IPS-18c (cell line): ENCODE data around the gene ACTR1A.

Source experiments
- H3K4me3 ChIP-seq: 2 replicates; pipeline ENCODE4 v1.7.0; 2013; ENCODE audit warnings: low read depth, mild to moderate bottlenecking, low read length, moderate library complexity; ENCODE audit not compliant: insufficient read depth
- H3K9me3 ChIP-seq: one replicate; pipeline ENCODE4 v1.6.1; 2013; ENCODE audit warnings: mild to moderate bottlenecking, low read length, moderate library complexity; ENCODE audit not compliant: control insufficient read depth, insufficient read depth

The ACTR1A gene

GRCh38 chr10:102523250-102524029, 20.9 kb upstream of the ACTR1A start:
- no peaks in the 10 kb centered on the region for H3K9me3 ChIP-seq
- H3K4me3 ChIP-seq, result no peak overlapping the region

DNA sequence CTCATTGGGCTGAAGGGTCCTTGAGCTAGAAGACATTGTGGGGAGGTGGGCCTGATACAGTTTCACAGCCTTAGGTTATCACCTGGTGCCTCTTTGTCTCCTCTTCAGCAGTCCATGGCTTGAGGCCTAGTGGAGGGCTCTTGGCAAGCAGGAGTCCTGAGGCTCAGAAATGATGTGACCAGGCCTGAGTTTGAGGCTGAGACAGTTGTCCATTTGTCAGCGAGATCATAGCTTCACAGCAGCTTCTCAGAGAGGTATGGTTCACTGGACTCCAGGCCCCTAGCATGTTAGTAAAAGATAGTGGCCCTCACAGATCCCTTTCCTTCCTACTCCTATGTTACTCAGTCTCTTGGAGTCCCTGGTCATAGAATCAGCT, 20.4 kb upstream of the ACTR1A start:
- Histone ChIP-seq H3K9me3 (no peaks in the 10 kb centered on the region), H3K4me3 (no peak overlapping the region)

DNA sequence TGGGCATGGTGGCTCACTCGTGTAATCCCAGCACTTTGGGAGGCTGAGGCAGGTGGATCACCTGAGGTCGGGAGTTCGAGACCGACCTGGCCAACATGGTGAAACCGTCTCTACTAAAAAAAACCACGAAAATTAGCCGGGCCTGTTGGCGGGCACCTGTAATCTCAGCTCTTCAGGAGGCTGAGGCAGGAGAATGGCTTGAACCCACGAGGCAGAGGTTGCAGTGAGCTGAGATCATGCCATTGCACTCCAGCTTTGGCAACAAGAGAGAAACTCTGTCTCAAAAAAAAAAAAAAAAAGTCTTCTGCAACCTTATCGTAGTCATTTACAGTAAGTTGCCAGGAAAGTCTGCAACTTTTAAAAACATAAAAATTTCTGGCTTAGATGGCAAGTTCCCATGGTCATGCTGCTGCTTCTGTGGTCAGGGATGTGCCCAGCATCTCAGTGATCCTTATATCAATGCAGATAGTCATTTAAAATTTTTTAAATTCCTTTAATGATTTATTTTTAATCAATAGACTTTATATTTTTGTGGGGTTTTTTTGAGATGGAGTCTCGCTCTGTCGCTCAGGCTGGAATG, 16.8 kb upstream of the ACTR1A start:
- no peaks in the 10 kb centered on the region for H3K9me3 ChIP-seq
- H3K4me3 ChIP-seq, result no peak overlapping the region

GRCh38 chr10:102517553-102517952, 15.0 kb upstream of the ACTR1A start:
- H3K4me3 ChIP-seq, result no peak overlapping the region
- H3K9me3 ChIP-seq, result no peaks in the 10 kb centered on the region

DNA sequence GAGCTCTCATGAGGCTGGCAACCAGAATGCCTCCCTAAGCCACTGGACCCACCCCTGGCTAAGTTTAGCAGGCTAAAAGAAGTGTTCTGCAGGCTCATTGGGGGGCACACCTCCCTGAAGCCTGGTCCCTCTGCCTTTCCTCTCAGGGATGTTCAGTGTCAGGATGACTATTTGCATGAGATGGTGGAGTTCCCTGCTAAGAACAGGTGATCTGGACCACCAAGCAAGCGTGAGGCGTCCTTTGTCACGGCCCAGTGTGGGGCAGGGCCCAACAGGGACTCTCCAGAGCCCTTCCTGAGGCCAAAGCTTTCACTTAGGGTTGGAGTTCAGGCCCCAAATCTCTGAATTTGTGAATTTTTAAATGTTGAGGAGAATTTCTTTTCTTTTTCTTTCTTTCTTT, 13.2 kb upstream of the ACTR1A start:
- Histone ChIP-seq H3K9me3 (no peaks in the 10 kb centered on the region), H3K4me3 (no peak overlapping the region)

DNA sequence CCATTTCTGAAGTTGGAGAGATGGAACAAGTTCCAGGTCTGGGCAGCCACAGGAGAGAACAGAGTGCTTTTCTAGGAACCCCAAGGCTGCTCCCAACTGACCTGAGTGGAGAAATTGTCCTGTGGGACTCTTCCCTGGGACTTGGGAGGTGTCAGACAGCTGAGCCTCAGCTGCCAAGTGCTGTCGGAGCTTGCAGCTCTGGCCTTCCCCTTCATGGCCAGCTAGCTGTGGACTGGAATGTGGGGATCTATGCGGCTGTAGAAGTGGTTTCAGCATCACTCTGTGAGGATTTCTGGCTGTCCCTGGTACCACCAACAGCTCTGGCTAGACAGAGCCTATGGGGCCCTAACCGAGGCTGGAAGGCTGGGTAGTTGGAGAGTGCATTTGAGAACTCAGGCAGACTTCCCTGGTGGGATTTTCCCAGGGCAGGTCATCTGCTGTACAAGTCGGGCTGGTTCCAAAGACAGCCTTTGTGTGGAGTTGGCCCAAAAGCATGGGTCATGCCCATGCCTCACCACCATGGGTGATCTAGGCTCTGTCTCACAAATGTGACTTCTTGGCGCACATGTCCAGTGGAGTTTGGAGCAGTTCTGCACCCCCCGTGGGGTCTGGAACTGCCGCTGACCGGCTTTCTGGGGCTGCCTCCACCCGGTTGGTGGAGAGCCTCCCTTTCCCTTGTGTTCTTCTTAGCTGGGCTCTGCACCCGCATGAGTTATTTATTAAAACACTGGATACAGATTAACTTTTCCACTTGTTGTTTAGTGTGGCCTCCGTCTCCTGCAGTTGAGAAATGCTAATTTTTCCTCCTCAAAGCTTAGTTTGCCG, 12.2 kb upstream of the ACTR1A start:
- Histone ChIP-seq H3K9me3 (no peaks in the 10 kb centered on the region), H3K4me3 (no peak overlapping the region)

DNA sequence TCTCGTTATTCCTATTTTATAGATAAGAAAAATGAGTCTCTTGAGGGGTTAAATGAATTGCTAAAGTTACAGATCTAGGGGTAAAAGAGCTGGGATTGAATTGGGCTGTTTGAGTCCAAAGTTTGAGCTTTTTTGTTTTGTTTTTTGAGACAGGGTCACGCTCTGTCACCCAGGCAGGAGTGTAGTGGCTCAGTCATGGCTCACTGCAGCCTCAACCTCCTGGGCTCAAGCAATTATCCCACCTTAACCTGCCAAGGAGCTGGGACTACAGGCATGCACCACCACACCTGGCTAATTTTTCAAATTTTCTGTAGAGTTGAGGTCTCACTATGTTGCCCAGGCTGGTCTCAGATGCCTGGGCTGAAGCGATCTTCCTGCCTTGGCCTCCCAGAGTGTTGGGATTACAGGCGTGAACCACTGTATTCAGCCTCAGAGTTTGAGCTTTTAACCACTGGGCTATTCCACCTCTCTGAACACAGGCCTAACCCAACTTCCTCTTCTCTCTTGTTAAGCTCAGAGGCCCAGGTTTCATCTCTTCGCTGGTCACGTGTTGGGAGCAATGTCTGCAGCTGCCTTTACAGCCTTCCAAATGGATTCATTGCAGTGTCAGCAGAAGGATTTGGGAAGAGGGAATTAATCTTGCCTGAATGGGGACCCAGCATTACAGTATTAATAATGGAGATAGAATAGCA, 9.2 kb upstream of the ACTR1A start:
- Histone ChIP-seq H3K9me3 (no peaks in the 10 kb centered on the region), H3K4me3 (no peak overlapping the region)

GRCh38 chr10:102509387-102509786, 6.9 kb upstream of the ACTR1A start:
- no peaks in the 10 kb centered on the region for H3K9me3 ChIP-seq
- H3K4me3 ChIP-seq, result no peak overlapping the region

DNA sequence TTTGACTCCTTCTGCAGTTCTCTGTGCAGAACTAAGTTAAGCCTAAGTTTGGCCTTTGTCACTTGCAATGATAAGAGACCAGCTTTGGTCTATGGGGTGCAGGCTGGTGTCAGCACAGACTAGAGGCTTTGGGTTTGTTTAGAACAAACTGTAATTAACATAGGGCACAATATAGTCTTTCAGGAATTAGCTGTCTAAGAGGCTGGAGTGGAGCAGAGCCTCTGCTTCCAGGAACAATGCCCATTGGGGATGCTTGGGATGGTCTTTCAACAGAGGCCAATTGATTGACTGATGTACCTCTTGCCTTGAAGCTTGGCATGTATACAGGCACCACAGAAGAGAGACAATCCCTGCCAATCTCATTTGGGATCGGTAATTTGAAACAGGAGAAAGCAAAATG, 6.0 kb upstream of the ACTR1A start:
- Histone ChIP-seq H3K4me3 (no peak overlapping the region), H3K9me3 (no peaks in the 10 kb centered on the region)

DNA sequence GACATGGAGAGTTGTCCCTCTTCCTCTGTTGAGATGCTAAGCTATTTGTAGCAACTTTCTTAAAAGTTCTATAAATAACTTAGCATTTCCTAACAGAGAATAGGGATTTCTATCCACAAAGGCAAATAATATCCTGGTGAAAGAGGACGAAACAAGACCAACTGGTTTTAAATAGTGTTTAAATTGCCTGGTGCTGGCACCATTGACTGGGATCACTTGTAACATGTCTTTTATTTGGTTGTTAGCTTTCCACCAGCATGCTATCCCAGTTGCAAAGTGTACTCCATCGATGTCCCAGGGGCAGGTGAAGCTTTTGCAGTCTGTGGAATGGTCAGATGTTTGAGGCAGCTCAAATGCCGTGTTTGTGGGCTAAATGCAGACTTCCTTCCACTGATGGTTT, 5.0 kb upstream of the ACTR1A start:
- Histone ChIP-seq H3K4me3 (no peak overlapping the region), H3K9me3 (no peaks in the 10 kb centered on the region)

- Histone ChIP-seq H3K9me3 (no peaks in the 10 kb centered on the region), H3K4me3 (peak overlapping the region; percentile 56; the same call in 1 of the 2 replicates)
Observed at GRCh38 chr10:102505462-102506115, 3.1 kb upstream of the ACTR1A start.

GRCh38 chr10:102504976-102505300, 2.4 kb upstream of the ACTR1A start:
- H3K4me3 ChIP-seq, result peak overlapping the region; percentile 56

DNA sequence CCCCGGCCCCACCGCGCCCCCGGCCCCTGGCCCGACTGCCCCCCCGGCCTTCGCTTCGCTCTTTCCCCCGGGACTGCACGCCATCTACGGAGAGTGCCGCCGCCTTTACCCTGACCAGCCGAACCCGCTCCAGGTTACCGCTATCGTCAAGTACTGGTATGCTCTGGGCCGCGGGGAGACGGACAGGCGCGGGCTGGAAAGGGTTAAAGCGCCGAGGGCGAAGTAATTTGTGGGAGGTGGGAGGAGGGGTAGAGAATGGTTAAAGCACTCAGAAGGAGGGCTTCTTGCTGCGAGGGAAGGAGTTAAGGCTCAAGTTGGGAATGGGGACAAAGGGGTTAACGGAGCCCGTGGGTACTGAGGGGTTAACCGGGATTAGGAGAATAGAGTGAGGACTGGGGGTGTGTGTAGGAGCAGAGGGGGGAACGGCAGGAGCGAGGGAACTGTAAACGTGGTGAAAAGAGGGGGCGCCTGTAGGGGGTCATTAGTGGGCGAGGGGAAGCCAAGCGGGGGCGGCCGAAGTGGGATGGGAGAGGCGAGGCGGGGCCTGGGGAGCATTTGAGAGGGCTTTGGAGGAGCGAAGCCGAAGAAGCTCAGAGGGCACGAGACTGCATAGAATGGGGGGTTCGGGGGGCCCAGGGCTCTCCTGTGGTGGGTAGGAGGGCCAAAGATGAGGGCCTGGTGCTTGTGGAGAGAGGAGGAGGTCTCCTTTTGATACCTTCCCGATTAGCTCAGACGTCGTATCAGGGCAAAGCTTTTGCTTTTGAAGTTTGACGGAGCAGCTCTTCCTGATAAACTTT, 1.9 kb upstream of the ACTR1A start:
- Histone ChIP-seq H3K4me3 (peak overlapping the region; percentile 56), H3K9me3 (no peaks in the 10 kb centered on the region)

More at GRCh38 chr10:102504976-102505300, 2.4 kb upstream of the ACTR1A start:
- no peaks in the 10 kb centered on the region for H3K9me3 ChIP-seq

DNA sequence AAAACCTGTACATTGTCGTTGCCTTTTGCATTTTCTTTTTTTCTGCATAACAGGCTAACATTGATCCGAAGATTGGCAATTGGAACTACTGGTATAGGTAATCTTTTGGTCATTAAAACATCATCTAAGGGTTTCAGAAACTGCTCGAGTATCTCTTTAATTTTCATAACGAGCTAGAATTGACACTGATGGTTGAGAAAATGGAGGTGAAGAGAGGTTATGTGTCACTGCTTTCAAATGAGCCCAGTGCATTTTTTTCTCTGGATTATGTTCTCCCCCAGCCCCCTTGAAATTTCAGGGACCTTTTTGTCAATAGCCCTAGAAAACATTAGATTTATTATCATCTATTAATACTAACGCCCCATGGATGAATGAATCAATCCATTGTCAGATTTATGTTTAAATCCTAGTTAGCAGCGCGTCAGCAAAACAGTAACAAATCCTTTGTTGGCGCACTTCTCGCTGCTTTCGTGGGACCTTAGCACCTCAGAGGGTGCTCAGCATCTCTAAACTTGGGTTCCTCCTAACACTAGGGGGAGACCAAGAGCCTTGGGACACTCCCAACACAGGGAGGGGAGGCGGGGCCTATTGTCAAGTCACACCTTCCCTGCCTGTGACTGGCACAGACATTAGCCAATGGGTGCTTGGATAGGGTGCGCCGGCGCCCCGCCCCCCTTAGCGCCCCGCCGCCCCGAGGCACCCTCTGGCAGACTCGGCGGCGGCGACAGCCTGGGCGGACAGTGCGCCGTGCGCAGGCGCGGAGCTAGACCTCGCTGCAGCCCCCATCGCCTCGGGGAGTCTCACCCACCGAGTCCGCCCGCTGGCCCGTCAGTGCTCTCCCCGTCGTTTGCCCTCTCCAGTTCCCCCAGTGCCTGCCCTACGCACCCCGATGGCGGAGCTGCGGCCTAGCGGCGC, 1.0 kb upstream of the ACTR1A start, which contains the start of gene SUFU:
TSS of gene SUFU (plus strand) at position 709 of the 915 bp plus-strand sequence. CDS start at position 890, 181 bp downstream.
- peak within 1 kb of the TSS; percentile 56 for H3K4me3 ChIP-seq

GRCh38 chr10:102502029-102502336, 529 bp downstream of the ACTR1A start:
- no peaks in the 10 kb centered on the region for H3K9me3 ChIP-seq
- peak overlapping the region; percentile 80 for H3K4me3 ChIP-seq

More for the DNA sequence above, 1.0 kb upstream of the ACTR1A start, which contains the start of gene SUFU:
- no peaks in the 10 kb centered on the region for H3K9me3 ChIP-seq
